Stimulated activated CD8-positive, alpha-beta memory T cell treated with anti-CD3 and anti-CD28 coated beads, Interleukin-15, amount 100 ng/mL, for 48 hours (primary cell): ENCODE results near the gene OPHN1.
"Not testable (repeated sequence)": the region's sequence is repeated elsewhere in the genome, so short reads cannot be mapped to it uniquely, and the experiment has no call there.

Source experiments
- DNase-seq, 2 donors: peaks; one replicate each; pipeline ENCODE4 v3.0.0-alpha.2; 2020; ENCODE audit warnings: low read depth in 2 of 2

OPHN1 gene

GRCh38 chrX:68422478-68422877 lies 10.8 kb downstream of the OPHN1 start:
- DNase-seq = no peak

- no peak for DNase-seq
Observed at GRCh38 chrX:68421636-68422035, 11.7 kb downstream of the OPHN1 start.

- DNase-seq = no peak
Observed at GRCh38 chrX:68420559-68420958, 12.7 kb downstream of the OPHN1 start.

- no peak for DNase-seq
Observed at GRCh38 chrX:68419975-68420374, 13.3 kb downstream of the OPHN1 start.

- no peak for DNase-seq
Observed at GRCh38 chrX:68417651-68418050, 15.6 kb downstream of the OPHN1 start.

- DNase-seq = no peak
Observed at GRCh38 chrX:68416592-68416991, 16.7 kb downstream of the OPHN1 start.

- DNase-seq = no peak
Observed at GRCh38 chrX:68415316-68415715, 18.0 kb downstream of the OPHN1 start.

- no peak for DNase-seq
Observed at GRCh38 chrX:68413254-68413653, 20.0 kb downstream of the OPHN1 start.

- no peak for DNase-seq
Observed at GRCh38 chrX:68411729-68412128, 21.6 kb downstream of the OPHN1 start.

- DNase-seq = no peak
Observed at GRCh38 chrX:68409194-68409593, 24.1 kb downstream of the OPHN1 start.

- DNase-seq = no peak
Observed at GRCh38 chrX:68403522-68403921, 29.8 kb downstream of the OPHN1 start.

- DNase-seq = no peak
Observed at GRCh38 chrX:68403038-68403437, 30.3 kb downstream of the OPHN1 start.

GRCh38 chrX:68402094-68402493 lies 31.2 kb downstream of the OPHN1 start:
- DNase-seq = no peak

GRCh38 chrX:68398291-68398690 lies 35.0 kb downstream of the OPHN1 start:
- DNase-seq = no peak

- no peak for DNase-seq
Observed at GRCh38 chrX:68396953-68397352, 36.3 kb downstream of the OPHN1 start.

- DNase-seq = not testable (repeated sequence)
Observed at GRCh38 chrX:68389419-68389960, 43.8 kb downstream of the OPHN1 start.

GRCh38 chrX:68387776-68388175 lies 45.5 kb downstream of the OPHN1 start:
- no peak for DNase-seq

GRCh38 chrX:68383540-68383939 lies 49.8 kb downstream of the OPHN1 start:
- no peak for DNase-seq

GRCh38 chrX:68377579-68377978 lies 55.7 kb downstream of the OPHN1 start:
- DNase-seq = not testable (repeated sequence)

- no peak for DNase-seq
Observed at GRCh38 chrX:68376373-68376772, 56.9 kb downstream of the OPHN1 start.

GRCh38 chrX:68375803-68376202 lies 57.5 kb downstream of the OPHN1 start:
- no peak for DNase-seq

- DNase-seq = no peak
Observed at GRCh38 chrX:68372665-68373064, 60.6 kb downstream of the OPHN1 start.

- DNase-seq = no peak
Observed at GRCh38 chrX:68369559-68369958, 63.7 kb downstream of the OPHN1 start.

GRCh38 chrX:68365341-68365740 lies 68.0 kb downstream of the OPHN1 start:
- no peak for DNase-seq
